Fibroblast of skin of back (primary cell): ENCODE data around the gene ALDH1L1. TPM values are rescaled to one million over a fixed set of nuclear protein-coding genes. Genes with fewer than 3 reads are reported as not detected.

Experiments
- DNase-seq: peaks from one replicate; pipeline ENCODE4 v3.0.0-alpha.2; 2013
- polyA plus RNA-seq, 2 experiments: library from polyadenylated mRNA; unstranded; fragments of 120-200 nt; gene quantifications; one replicate each; pipeline ENCODE4 v1.2.1, GENCODE V29; 2013; ENCODE audit not compliant: insufficient read length in 2 of 2

The ALDH1L1 gene
- 0.30 TPM for polyA plus RNA-seq (2013, experiment 1 of 2; ENCODE audit: insufficient read length)
- polyA plus RNA-seq (2013, experiment 2 of 2; ENCODE audit: insufficient read length), result not detected

DNA sequence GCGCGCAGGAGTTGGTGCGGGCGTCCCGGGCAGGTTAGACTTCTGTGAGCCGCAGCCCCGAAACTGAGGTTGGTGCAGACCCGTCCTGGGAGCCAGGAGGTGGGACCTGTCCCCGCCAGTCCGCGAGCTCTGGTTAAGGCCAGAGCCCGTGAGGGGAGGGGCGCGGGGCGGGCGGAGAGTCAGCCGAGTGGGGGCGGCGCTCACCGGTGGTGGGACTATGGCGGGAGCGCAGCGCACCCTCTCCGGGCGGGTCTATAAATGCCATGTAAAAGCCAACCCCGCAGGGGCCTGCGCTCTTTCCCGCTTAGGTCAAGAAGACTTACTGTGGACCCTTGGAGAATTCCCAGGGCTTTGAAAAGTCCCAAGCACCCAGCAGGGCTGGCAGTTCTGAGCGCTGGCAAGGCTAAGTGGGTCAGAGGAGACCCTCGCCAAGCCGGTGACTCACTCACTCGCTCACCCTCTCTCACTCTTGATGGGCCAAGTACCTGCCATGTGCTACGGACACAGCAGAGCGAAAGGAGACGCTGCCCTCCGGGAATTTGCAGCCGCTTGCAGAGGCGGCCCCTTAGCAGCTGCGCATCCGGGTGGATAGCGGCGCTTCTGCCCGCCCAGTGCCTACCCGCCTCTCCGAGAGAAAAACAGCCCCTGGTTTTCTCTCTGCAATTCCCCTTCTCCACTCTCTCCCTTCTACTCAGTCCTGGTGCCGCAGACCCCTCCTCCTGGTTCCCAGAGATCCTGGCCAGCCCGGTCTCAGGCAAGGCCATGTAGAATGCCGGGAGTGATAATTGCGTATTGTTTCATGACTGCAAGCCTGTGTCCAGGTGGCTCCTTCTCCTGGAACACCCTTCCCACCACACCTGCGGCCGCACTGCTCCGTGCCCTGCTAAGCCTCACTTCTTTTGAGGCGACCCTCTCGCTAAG, at the start of gene ALDH1L1:
Gene ALDH1L1, minus strand, starts transcription at position 110 of the 921 bp plus-strand sequence. CDS start 19,607 bp downstream, outside the sequence.
- DNase-seq, result peak; percentile 26

GRCh38 chr3:126226374-126226773, 46.0 kb upstream of the ALDH1L1 start:
- no peak for DNase-seq

DNA sequence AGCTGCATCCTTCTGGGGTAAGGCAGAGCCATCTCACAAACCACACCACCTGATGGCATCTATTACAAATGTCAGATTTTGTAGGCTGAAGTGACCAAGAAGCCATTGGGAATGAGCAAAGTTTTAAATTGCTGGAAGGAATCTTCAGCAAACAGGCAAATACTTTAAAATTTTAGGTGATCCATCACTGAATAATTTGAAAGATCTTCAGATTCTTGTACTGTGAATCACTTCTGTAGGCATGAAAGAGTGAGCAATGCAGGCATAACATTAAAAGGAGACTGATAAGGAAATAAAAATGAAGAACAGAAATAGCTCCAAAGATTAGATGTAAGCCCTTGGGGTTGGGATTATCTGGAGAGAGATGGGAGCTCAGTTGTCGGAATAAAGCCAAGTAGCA, 36.0 kb upstream of the ALDH1L1 start:
- DNase-seq, result peak; percentile 83

GRCh38 chr3:126213379-126214028, 33.1 kb upstream of the ALDH1L1 start:
- DNase-seq, result peak; percentile 12

GRCh38 chr3:126212620-126213378, 32.4 kb upstream of the ALDH1L1 start:
- DNase-seq, result peak; percentile 66

- no peak for DNase-seq
Measured at GRCh38 chr3:126212250-126212619, 31.8 kb upstream of the ALDH1L1 start.

DNA sequence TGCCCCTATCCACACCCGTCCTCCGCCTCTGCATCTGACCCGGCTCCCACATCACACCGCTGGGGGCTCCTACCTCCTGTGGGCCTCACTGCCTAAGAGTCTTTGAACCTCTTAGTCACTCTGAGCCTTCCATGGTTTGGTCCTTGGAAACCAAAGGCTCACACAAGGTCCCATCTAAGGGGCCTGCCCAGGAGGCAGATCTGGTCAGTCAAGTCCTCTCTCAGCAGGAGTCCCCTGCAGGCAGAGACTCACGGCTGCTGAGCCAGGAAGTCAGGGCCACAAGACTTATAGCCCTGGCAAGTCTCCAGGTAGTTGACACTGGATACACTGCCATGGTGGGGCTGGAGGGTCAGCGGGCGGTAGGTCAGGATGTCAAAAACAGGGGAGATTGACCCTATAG, 31.2 kb upstream of the ALDH1L1 start:
- peak; percentile 11 for DNase-seq

DNA sequence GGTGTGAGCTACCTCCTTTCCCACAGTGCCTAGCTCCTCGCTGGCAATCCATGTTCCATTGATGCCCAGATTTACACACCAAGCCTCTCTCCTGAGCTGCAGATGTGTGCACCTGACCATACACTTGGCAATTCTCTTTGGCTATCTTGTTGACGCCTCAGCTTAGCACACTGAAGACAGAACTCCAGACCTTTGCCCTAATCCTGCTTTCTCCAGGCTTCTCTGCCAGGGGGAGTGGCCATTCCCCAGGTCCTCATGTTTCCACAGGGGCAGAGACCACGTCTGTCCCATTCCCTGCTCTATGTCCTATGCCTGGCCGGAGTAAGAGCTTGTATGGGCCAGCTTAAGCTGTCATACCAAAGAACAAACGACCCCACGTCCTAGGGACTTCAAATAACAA, 30.2 kb upstream of the ALDH1L1 start:
- no peak for DNase-seq

GRCh38 chr3:126209741-126210140, 29.4 kb upstream of the ALDH1L1 start:
- DNase-seq, result no peak

DNA sequence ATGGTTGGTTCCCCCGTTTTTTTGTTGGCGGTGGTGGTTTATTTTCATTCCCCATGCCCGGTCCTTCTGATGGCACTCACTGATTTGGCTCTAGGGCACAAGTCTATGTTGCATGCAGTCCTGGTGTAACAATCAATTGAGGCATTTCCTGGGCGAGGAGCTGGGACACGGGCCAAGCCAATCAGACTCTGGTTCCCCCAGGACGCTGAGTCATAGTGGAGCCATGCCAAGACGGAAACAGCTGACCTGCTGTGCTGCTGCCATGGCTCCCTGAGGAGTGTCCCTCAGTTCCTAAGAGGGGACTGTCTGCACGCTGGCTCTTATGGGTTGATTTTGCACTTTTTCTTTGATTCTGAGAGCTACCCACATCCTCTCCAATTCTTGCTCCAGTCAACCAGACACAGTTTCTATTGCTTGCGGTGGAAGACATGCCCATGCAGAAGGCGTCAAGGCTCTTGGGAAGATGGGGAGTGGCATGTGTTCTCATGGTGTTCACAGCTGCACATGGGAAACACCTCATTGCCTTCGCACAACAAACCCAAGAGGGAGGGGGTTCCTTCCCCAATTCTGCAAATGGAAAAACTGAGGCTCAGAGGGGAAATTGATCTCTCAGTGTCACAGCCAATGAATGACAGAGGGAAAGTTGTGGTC, 28.3 kb upstream of the ALDH1L1 start:
- peak; percentile 96 for DNase-seq

DNA sequence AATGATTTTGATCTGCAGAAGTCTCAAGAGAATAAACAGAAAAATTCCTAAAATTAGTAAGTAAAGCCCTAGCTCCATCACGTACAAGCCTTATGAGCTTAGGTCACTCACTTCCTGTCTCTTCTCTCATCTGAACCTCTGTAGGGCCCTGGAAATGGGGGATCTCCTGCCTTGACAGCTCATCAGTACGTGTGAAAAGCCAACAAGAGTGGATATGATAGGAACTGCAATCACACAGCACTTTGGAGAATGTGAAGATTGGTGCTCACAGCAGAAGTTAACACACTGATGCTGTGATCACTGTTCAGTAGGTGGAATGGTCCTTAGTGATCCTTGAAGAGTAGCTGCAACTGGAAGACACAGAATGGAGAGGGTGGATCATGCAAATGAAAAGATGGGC, 27.8 kb upstream of the ALDH1L1 start:
- DNase-seq, result peak; percentile 76

GRCh38 chr3:126207166-126207565, 26.8 kb upstream of the ALDH1L1 start:
- DNase-seq, result no peak

- peak; percentile 58 for DNase-seq
Measured at GRCh38 chr3:126205717-126206655, 25.6 kb upstream of the ALDH1L1 start.

GRCh38 chr3:126202680-126203079, 22.3 kb upstream of the ALDH1L1 start:
- DNase-seq, result no peak

DNA sequence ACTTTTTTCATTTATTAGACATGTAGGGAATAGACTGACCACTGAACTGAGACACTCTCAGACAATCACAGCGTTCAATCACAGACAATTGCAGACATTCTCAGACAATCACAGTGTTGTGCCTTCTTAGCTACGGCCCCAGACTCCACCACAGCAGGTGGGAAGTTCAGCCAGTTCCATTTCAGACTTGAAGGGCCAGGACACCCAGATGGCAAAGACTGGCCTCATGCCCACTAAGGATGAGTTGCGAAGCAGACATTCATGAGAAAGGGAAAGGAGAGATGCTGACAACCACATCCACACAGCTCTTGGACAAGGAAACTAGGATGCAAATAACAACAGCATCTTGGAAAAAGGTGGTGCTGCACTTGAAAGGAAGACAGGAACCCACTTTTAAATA, 21.9 kb upstream of the ALDH1L1 start:
- DNase-seq, result no peak

- DNase-seq, result no peak
Measured at GRCh38 chr3:126201168-126201567, 20.8 kb upstream of the ALDH1L1 start.

GRCh38 chr3:126200534-126200933, 20.1 kb upstream of the ALDH1L1 start:
- DNase-seq, result no peak

DNA sequence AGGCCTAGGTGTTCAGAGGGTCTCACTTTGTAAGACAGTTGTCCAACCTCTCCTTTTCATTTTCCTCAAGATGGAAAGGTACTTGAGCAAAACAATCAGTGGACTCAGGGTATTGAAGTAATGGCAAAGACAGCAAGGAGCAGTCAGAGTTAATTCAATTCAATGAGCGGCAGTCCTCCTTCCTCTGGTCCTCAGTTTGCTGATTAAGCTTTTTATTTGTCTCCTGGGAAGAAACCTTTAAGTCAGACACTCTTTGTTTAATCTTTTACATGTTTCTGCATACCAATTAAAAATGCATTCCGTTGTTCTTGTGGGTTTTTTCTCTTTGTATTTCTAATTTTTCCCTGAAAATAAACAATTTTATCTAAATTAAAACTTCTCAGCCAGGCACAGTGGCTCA, 18.9 kb upstream of the ALDH1L1 start:
- DNase-seq, result no peak

DNA sequence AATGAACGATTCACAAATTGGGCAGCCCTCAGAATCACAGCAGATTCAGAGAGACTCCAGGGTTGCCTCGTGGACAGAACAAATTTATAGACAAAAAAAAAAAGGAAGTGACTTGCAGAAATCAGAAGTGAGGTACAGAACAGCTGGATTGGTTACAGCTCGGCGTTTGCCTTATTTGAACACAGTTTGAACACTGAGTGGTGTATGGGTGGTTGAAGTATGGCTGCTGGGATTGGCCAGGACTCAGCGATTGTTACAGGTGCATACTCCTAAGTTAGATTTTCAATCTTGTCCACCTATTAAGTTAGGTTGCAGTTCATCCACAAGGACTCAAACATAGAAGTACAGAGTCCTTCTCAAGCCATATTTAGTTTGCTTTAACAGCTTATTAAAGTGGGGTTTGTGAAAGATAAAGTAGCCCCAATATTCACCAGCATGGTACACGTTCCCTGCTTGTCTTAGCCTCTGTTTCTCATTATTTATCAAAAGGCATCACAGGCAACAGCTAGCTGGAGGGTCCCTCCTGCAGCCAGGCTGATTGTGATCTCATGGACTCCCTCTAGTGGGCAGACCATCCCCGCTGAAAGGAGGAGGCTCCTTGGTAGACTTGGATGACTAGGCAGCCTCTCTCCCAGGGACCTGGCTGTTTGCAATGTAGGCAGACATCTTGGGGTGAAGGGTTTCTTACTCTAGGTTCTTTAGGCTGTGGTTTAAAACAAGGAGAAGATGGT, 17.6 kb upstream of the ALDH1L1 start:
- DNase-seq, result peak; percentile 64

DNA sequence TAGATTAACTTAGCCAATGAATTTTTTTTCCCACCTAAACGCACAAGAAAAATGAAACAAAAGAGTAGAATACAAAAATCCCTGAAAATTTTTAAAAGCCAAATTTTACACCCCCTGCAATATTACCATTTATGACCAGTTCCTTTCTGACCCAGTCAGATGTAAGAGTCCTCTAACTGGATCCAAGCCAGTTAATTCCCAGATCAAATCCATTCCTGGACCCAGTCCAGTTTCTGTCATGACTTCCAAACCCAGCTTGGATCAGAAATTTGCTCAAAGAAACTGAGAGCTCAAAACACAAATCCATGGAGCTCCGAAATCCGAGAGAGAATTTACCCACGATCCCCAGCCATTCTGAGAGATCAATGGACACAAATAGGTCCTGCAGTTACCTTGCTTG, 17.0 kb upstream of the ALDH1L1 start:
- DNase-seq, result no peak
